Measurements from ENCODE around the gene HRH3. TPM values are rescaled to one million over a fixed set of nuclear protein-coding genes. Genes with fewer than 3 reads are reported as not detected.

Gene HRH3
- total RNA-seq, 1 donor from 2014 or later: not detected

DNA sequence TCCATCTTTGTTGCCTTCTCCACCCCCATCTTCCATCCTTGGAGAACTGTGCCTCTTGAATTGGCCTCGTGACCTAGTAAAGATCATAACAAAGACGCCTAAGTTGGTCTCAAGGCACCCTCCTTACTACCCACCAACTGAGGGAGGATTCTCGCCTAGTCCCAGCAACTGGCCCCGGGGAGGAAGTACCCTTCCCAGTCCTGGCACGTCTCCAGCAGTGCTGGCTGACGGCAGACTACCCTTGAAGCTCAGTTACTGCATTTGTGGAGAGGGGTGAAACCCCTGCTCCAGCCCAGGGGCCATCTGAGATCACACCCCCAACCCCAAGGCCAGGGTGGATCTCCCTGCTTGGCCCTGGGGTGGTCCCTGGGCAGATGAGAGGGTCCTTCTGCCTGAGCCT is 16.1 kb upstream of the HRH3 start:
- H3K4me3 Mint-ChIP-seq: no peak overlapping the region
- H3K4me1 Mint-ChIP-seq: peaks cover 15% of the 10 kb centered on the region
- TF ChIP-seq CTCF (IDR thresholded peaks at IDR 0.05; ENCODE audit: unreplicated experiment): no peak
- no peaks in the 10 kb centered on the region for H3K9me3 Mint-ChIP-seq
- no peak for DNase-seq (ENCODE audit: low spot score in 2 of 2, unreplicated experiment in 2 of 2)
- H3K27ac Mint-ChIP-seq: no peak overlapping the region
- H3K27me3 Mint-ChIP-seq (ENCODE audit: low read depth): peaks cover 3% of the 10 kb centered on the region
- no peaks in the 10 kb centered on the region for H3K36me3 Mint-ChIP-seq

DNA sequence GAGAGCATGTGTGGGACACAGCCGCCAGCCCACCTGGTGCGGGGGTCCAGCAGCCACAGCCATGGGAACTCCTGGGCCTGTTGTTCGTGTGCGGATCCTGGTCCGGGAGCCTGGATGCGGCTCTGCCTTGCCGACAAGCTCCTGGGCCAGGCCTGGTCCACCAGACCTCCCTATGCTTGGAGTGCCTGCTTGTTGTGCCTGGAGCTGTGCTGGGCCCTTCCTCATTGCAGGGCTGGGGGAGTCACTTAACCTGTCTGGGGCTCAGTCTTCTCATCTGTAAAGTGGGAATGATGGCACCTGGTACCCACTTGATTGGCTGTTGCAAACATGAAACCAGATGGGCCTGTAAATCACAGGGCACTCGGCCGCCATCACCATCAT is 15.7 kb upstream of the HRH3 start:
- no peak overlapping the region for H3K27ac Mint-ChIP-seq
- no peak overlapping the region for H3K4me3 Mint-ChIP-seq
- peaks cover 3% of the 10 kb centered on the region for H3K27me3 Mint-ChIP-seq (ENCODE audit: low read depth)
- TF ChIP-seq CTCF (IDR thresholded peaks at IDR 0.05; ENCODE audit: unreplicated experiment): no peak
- DNase-seq (ENCODE audit: low spot score in 2 of 2, unreplicated experiment in 2 of 2): no peak
- no peaks in the 10 kb centered on the region for H3K36me3 Mint-ChIP-seq
- no peaks in the 10 kb centered on the region for H3K9me3 Mint-ChIP-seq
- H3K4me1 Mint-ChIP-seq: peaks cover 15% of the 10 kb centered on the region

DNA sequence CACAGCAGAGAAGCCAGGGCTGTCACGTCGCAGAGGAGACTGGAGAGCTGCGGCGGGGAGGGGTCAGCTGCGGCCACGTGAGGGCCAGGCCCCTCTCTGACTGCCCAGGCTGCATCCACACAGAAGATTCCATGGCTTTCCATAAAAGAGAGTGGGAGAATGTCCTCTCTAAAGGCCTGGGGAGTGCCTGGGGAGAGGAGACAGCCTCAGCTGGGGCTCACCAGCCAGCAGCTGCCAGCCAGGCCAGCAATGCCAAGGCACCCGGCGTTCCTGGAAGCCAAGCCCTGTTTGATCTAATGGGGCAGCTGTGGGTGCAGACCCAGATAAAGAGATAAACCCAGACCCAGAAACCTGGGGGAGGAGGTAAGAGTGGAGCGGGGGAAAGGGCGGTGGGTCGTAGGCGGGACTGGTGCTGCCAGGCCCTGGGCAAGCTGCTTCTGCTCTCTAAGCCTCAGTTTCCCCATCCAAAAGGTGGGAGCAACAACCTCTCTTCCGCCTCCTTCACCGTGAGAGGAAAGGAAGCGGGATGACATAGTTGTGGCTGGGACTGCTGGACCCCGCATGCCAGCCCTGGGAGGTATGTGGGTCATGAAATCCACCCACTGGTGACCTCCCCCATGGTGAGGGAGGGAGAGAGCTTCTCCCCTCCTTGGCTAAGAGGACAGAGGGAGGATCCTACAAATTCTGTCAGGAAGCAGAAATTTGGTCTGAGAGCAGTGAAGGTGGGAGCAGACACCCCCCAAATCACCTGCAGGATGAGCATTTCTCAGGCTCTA is 15.1 kb upstream of the HRH3 start:
- Mint-ChIP-seq H3K9me3 (no peaks in the 10 kb centered on the region), H3K27ac (peak overlapping the region; percentile 69), H3K36me3 (no peaks in the 10 kb centered on the region), H3K27me3 (ENCODE audit: low read depth) (peaks cover 3% of the 10 kb centered on the region), H3K4me3 (no peak overlapping the region), H3K4me1 (peaks cover 14% of the 10 kb centered on the region)
- DNase-seq (ENCODE audit: low spot score in 2 of 2, unreplicated experiment in 2 of 2): no peak
- TF ChIP-seq CTCF (IDR thresholded peaks at IDR 0.05; ENCODE audit: unreplicated experiment): no peak

GRCh38 chr20:62234339-62234738 is 14.3 kb upstream of the HRH3 start:
- TF ChIP-seq CTCF (IDR thresholded peaks at IDR 0.05; ENCODE audit: unreplicated experiment): no peak
- H3K4me1 Mint-ChIP-seq: peaks cover 8% of the 10 kb centered on the region
- no peaks in the 10 kb centered on the region for H3K36me3 Mint-ChIP-seq
- no peak for DNase-seq (ENCODE audit: low spot score in 2 of 2, unreplicated experiment in 2 of 2)
- H3K9me3 Mint-ChIP-seq: no peaks in the 10 kb centered on the region
- H3K27ac Mint-ChIP-seq: no peak overlapping the region
- peaks cover 3% of the 10 kb centered on the region for H3K27me3 Mint-ChIP-seq (ENCODE audit: low read depth)
- H3K4me3 Mint-ChIP-seq: no peak overlapping the region

- no peaks in the 10 kb centered on the region for H3K9me3 Mint-ChIP-seq
- no peak overlapping the region for H3K4me3 Mint-ChIP-seq
- H3K36me3 Mint-ChIP-seq: no peaks in the 10 kb centered on the region
- peaks cover 4% of the 10 kb centered on the region for H3K4me1 Mint-ChIP-seq
- peaks cover 3% of the 10 kb centered on the region for H3K27me3 Mint-ChIP-seq (ENCODE audit: low read depth)
- no peak for TF ChIP-seq CTCF (IDR thresholded peaks at IDR 0.05; ENCODE audit: unreplicated experiment)
- no peak for DNase-seq (ENCODE audit: low spot score in 2 of 2, unreplicated experiment in 2 of 2)
- no peak overlapping the region for H3K27ac Mint-ChIP-seq
Measured at GRCh38 chr20:62233684-62234083, 13.6 kb upstream of the HRH3 start.
